Measurements from ENCODE around the gene PDIA6. TPM values are rescaled to one million over a fixed set of nuclear protein-coding genes. Genes with fewer than 3 reads are reported as not detected.

PDIA6 gene
- total RNA-seq, 4 donors from 2014 or later = 86.9 to 146 (median 114) TPM

DNA sequence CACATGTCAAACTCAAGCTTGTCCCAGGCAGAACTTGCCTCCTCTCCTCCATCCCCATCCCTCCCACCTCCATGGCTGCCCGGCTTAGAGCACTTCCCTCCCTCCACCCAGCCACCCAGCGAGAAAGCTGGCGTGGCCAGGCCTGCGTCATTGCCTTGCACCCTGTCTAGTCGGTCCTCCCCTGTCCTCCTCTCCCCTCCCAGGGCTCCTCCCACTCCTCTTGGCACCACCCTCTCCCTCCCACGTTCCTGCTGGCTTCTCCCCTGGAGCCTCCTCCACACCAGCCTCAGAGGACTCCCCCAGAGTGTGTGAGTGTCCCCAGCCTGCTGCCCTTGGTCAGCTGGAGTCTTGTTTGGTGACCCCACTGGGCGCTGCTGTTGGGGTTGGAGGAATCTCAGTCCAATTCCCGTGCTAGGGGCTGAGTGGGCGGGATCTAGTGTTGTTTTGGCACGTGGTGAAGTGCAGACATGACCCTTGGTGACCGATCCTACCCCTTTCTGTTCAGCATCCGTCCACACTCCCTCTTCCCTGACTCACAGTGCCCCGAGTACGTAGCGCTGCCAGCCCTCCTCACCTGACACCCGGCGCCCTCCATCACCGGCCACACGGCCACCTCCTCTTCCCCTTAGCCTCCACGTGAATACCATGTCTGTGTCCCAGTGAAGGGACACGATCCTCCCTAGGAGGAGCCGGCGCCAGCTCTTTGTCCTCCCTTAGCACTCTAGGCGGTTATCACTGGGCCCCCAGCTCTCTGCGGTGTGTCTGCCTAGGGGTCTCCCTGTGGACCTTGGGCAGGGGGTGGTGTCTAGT, 49.7 kb downstream of the PDIA6 start:
- TF ChIP-seq, protein P1, sequence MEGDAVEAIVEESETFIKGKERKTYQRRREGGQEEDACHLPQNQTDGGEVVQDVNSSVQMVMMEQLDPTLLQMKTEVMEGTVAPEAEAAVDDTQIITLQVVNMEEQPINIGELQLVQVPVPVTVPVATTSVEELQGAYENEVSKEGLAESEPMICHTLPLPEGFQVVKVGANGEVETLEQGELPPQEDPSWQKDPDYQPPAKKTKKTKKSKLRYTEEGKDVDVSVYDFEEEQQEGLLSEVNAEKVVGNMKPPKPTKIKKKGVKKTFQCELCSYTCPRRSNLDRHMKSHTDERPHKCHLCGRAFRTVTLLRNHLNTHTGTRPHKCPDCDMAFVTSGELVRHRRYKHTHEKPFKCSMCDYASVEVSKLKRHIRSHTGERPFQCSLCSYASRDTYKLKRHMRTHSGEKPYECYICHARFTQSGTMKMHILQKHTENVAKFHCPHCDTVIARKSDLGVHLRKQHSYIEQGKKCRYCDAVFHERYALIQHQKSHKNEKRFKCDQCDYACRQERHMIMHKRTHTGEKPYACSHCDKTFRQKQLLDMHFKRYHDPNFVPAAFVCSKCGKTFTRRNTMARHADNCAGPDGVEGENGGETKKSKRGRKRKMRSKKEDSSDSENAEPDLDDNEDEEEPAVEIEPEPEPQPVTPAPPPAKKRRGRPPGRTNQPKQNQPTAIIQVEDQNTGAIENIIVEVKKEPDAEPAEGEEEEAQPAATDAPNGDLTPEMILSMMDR (IDR thresholded peaks at IDR 0.05) = no peak
- ATAC-seq (ENCODE audit: low FRiP score) (no peak), DNase-seq (ENCODE audit: low spot score) (no peak)

DNA sequence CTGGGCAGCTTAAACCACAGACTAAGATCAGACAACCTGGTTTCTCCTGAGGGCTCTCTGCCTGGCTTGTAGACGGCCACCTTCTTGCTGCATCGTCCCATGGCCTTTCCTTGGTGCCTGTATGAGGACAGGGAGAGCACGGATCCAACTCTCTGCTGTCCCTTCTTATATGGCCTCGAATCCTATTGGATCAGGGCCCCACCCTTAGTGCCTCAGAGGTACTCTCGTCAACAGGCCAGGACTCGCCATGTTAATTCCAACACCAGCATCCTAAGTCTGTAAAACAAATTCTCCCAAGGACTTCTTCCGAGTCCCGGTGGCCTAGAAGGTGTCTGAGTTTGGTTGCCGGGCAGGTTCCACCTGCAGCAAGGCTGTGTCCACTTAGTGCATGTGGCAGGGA, 51.0 kb downstream of the PDIA6 start:
- ATAC-seq (ENCODE audit: low FRiP score) = no peak
- TF ChIP-seq, protein P1 (IDR thresholded peaks at IDR 0.05) = no peak
- no peak for DNase-seq (ENCODE audit: low spot score)

DNA sequence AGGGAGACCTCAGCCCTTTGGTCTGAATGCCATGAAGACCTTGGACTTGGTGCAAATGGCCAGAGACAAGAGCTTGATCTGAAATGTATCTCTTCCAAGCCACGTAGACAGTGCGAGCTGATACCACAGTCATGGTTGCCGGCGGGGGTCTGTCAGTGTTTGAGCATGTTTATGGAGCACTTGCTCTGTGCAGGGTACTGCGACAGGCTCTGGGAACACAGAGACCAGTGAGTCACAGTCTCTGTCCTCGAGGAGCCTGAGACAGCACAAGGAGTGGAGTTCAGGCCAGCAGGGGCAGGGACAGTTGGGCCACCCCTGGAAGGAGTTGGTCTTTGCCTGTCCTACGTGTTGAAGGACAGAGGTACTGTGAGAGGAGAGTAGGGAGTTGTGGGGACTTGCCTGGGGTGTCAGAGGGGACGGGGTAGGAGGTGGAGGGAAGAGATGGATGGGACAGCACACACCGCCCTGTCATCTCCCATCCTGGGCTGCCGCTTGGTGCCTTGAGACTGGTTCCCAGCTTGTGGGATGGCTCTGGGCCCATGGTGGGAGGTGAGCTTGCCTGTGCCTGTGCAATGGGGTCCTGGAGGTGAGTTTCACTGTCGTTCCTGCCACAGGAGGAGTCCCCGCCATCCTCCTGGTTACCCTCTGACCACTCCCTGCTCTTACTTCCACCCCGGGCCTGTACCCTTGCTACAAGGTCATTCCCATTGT, 51.6 kb downstream of the PDIA6 start:
- DNase-seq (ENCODE audit: low spot score) (no peak), ATAC-seq (ENCODE audit: low FRiP score) (no peak)
- TF ChIP-seq, protein P1 (IDR thresholded peaks at IDR 0.05) = no peak

DNA sequence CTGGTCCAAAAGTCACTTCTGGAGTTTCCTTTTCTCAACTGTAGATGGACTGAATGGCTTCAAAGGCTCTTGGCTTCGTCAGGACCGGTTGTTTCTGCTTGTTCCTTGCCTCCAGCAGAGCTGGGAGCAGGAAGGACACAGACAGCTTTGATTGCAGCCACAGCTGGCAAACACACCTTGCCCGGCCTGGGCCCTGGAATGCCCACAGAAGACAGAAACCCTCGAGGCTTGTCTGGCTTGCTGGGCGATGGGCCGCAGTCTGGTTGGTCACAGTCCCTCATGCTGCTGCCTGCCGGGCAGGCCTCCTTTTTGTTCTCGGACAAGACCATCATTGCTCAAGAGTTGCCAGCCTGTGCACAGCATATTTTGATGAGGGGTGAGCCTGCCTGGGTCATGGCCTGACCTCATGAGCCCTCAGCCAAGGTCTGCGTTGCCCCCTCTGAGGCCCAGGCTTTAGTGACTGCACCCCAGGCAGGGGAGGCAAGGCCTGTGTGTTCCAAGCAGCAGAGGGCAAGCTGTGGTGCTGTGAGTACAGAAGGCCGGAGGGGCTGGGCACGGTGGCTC, 53.4 kb downstream of the PDIA6 start:
- TF ChIP-seq, protein P1 (IDR thresholded peaks at IDR 0.05) = no peak
- no peak for ATAC-seq (ENCODE audit: low FRiP score)
- no peak for DNase-seq (ENCODE audit: low spot score)

DNA sequence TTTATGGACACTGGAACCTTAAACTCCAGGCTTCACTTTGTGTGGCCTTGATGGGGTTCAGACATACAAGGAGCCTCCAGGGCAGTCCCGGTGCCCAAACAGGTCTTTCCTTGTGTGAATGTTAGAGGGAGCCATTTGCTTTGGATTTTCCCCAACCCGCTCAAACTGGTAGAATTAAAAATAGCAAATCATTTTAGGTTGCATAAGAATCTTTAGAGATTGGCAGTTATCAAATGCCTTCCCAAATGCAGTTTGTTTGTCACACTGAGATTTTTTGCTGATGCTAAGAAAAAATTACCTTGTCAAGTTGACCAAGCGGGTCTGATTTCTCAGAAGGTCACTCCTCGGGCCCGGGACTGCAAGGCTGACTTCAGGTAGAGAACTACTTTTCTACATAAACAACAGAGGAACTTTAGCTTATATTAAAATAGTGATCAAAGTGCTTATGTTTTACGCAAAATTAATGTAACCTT, 54.7 kb downstream of the PDIA6 start:
- no peak for DNase-seq (ENCODE audit: low spot score)
- no peak for ATAC-seq (ENCODE audit: low FRiP score)
- TF ChIP-seq, protein P1 (IDR thresholded peaks at IDR 0.05) = no peak

DNA sequence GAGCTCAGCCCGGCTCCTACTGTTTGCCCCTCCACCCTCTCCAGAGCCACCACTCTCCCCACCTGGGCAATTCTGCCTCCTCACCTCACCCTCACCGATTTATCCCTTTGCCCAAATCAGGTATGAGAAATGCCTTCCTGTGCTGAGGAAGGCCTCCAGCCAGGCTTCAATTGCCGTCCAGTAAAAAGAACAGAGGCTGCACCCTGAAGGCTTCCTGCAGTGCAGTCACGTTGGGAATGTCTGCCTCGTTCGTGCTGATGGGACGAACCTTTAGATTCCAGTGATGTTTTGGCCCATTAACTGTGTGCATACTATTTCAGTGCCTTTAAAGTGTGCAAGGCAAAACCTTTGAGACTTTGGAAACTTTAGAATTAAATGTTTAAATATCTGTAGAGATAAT, 57.0 kb downstream of the PDIA6 start:
- TF ChIP-seq, protein P1 (IDR thresholded peaks at IDR 0.05) = no peak
- ATAC-seq (ENCODE audit: low FRiP score) (no peak), DNase-seq (ENCODE audit: low spot score) (no peak)
